GM12891 (cell line): ENCODE data around the gene PLXND1.

Experiments
- POLR2A ChIP-seq: IDR thresholded peaks from 2 replicates; pipeline ENCODE4 v1.6.1; 2011; ENCODE audit warnings: low read depth, low read length, control low read depth
- POLR2AphosphoS5 ChIP-seq: IDR thresholded peaks from 2 replicates; pipeline ENCODE4 v1.6.1; 2011; ENCODE audit warnings: low read depth, low read length, control low read depth

- no peak for TF ChIP-seq POLR2A
- no peak for TF ChIP-seq POLR2AphosphoS5
Measured at GRCh38 chr3:129552287-129553050, 54.0 kb downstream of the PLXND1 start.
